Pancreas (tissue), 10 donors: ENCODE measurements around the gene PPARD. TPM values are rescaled to one million over a fixed set of nuclear protein-coding genes. Genes with fewer than 3 reads are reported as not detected.

Experiments
- ATAC-seq, 4 donors: fragments of 200-7000 bp; cut with Tn5 transposase; one replicate each; pipeline versions ENCODE4 v1.8.0 to v1.9.1; 2020; ENCODE audit warnings: mild to moderate bottlenecking in 4 of 4, moderate library complexity in 4 of 4
- DNase-seq, 6 donors: peaks; one replicate each; pipeline ENCODE4 v3.0.0-alpha.2; 2020
- FAIRE-seq: peaks from 2 replicates; lab custom pipeline; 2012; peaks lifted over from hg19 to GRCh38; lab: Jason Lieb, UNC
- H3K27ac ChIP-seq, 4 donors: fragments of 200-600 bp; sonication (generic); 1 replicate in 3 of 4; 2 replicates in 1 of 4; pipeline versions ENCODE4 v1.5.0 to v1.8.0; 2020
- H3K27me3 ChIP-seq, 4 donors: fragments of 200-600 bp; one replicate each; pipeline ENCODE4 v1.8.0; 2021
- H3K36me3 ChIP-seq, 3 donors: fragments of 200-600 bp; sonication (generic) in 1 of 3; one replicate each; pipeline versions ENCODE4 v1.5.0 to v1.8.0; 2020 to 2021
- H3K4me1 ChIP-seq, 3 donors: fragments of 200-600 bp; one replicate each; pipeline ENCODE4 v1.8.0; 2021
- H3K4me3 ChIP-seq, 4 donors: fragments of 200-600 bp; sonication (generic) in 2 of 4; one replicate each; pipeline versions ENCODE4 v1.5.0 to v1.8.0; 2020 to 2021
- H3K9me3 ChIP-seq, 4 donors: fragments of 200-600 bp; one replicate each; pipeline ENCODE4 v1.8.0; 2021
- WGBS, 2 donors: extraction: QIAGEN DNeasy Blood & Tissue Kit; methylation state at CpG; one replicate each; pipeline ENCODE4 v1.1.7; 2013; 5-methylcytosine and 5-hydroxymethylcytosine counted together
- intact Hi-C, 3 donors: fragments of 100-400 bp; cut with DNase I; formaldehyde crosslinking; loops; one replicate each; pipeline versions ENCODE4 v1.11.1 to v1.14.2; 2022
- microRNA-seq, 2 donors: library from miRNA; unstranded; fragments of <30 nt; microRNA quantifications; one replicate each; pipeline versions ENCODE4 to v1.1.0, GENCODE V29; 2019 to 2020
- polyA plus RNA-seq, 2 donors: library from polyadenylated mRNA; stranded (reverse); fragments of 200-250 nt; gene quantifications; one replicate each; pipeline ENCODE4 v1.2.3, GENCODE V29; 2013
- total RNA-seq, 6 donors: library from RNA; stranded (reverse); fragmentation: NEBNext Ultra II Directional in 4 of 6; extraction: Animal tissue kit (Norgen Biotek cat#: 25700) in 4 of 6; gene quantifications; one replicate each; pipeline versions ENCODE4 v1.2.1 to v1.2.4, GENCODE V29; 2021 to 2023
- TF ChIP-seq, protein P1 (sequence below), 4 donors: fragments of 200-600 bp; sonication (generic) in 3 of 4; IDR thresholded peaks; one replicate each; pipeline versions ENCODE4 v1.5.0 to v1.8.0; 2021; ENCODE audit warnings: antibody characterized with exemption in 4 of 4
- donor health status: healthy with polysubstance abuse.
- donor health status: DM: no; HTN: no; CAD: no; lungs with moderate emphysema.
- donor health status: DM: no; HTN: no; CAD: no.
- donor health status: control.
- donor health status: control.
- donor health status: Bipolar disorder and iron deficiency.
- donor health status: DM: yes; HTN: yes; CAD: no.
- donor health status: DM: no; HTN: no; CAD: no.
- donor health status: DM: no; HTN: no; CAD: no.
- donor health status: DM: yes; HTN: yes; CAD: no.

Gene PPARD
- total and polyA plus RNA-seq, 8 donors: 4.4 to 14.1 (median 8.2) TPM

GRCh38 chr6:35474942-35475570, 132.7 kb downstream of the PPARD start:
- Histone ChIP-seq H3K4me1 (peaks cover 0 to 12% (median 0%) of the 10 kb centered on the region in 3 donors), H3K36me3 (peaks cover 0 to 17% (median 0%) of the 10 kb centered on the region in 3 donors), H3K27me3 (no peaks in the 10 kb centered on the region), H3K4me3 (no peak overlapping the region), H3K27ac (no peak overlapping the region), H3K9me3 (no peaks in the 10 kb centered on the region)
- FAIRE-seq (no peak), ATAC-seq (no peak), DNase-seq (no peak)
- intact Hi-C loops: no loop called here
- TF ChIP-seq, protein P1, sequence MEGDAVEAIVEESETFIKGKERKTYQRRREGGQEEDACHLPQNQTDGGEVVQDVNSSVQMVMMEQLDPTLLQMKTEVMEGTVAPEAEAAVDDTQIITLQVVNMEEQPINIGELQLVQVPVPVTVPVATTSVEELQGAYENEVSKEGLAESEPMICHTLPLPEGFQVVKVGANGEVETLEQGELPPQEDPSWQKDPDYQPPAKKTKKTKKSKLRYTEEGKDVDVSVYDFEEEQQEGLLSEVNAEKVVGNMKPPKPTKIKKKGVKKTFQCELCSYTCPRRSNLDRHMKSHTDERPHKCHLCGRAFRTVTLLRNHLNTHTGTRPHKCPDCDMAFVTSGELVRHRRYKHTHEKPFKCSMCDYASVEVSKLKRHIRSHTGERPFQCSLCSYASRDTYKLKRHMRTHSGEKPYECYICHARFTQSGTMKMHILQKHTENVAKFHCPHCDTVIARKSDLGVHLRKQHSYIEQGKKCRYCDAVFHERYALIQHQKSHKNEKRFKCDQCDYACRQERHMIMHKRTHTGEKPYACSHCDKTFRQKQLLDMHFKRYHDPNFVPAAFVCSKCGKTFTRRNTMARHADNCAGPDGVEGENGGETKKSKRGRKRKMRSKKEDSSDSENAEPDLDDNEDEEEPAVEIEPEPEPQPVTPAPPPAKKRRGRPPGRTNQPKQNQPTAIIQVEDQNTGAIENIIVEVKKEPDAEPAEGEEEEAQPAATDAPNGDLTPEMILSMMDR (IDR thresholded peaks at IDR 0.05): no peak
- 90 to 94% methylated on average over 20 of the region's 20 CpGs for WGBS, 2 donors

GRCh38 chr6:35475573-35475972, 133.2 kb downstream of the PPARD start:
- Histone ChIP-seq H3K36me3 (peaks cover 0 to 11% (median 0%) of the 10 kb centered on the region in 3 donors), H3K27ac (no peak overlapping the region), H3K4me3 (no peak overlapping the region), H3K4me1 (peaks cover 0 to 7% (median 0%) of the 10 kb centered on the region in 3 donors), H3K27me3 (no peaks in the 10 kb centered on the region), H3K9me3 (no peaks in the 10 kb centered on the region)
- intact Hi-C loops: no loop called here
- DNase-seq (no peak), ATAC-seq (no peak), FAIRE-seq (no peak)
- 71 to 80% methylated on average over 4 of the region's 4 CpGs for WGBS, 2 donors
- TF ChIP-seq, protein P1 (IDR thresholded peaks at IDR 0.05): no peak

GRCh38 chr6:35476004-35476403, 133.6 kb downstream of the PPARD start:
- Histone ChIP-seq H3K4me3 (no peak overlapping the region), H3K27ac (no peak overlapping the region), H3K9me3 (no peaks in the 10 kb centered on the region), H3K4me1 (peaks cover 0 to 3% (median 0%) of the 10 kb centered on the region in 3 donors), H3K36me3 (peaks cover 0 to 7% (median 0%) of the 10 kb centered on the region in 3 donors), H3K27me3 (no peaks in the 10 kb centered on the region)
- DNase-seq (no peak), ATAC-seq (no peak), FAIRE-seq (no peak)
- intact Hi-C loops: no loop called here
- TF ChIP-seq, protein P1 (IDR thresholded peaks at IDR 0.05): no peak
- 86 to 90% methylated on average over 14 of the region's 14 CpGs for WGBS, 2 donors

- intact Hi-C loops: no loop called here
- WGBS, 2 donors: 82 to 85% methylated on average over 8 of the region's 8 CpGs
- H3K36me3 ChIP-seq: peaks cover 0 to 1% (median 0%) of the 10 kb centered on the region in 3 donors
- no peak overlapping the region for H3K27ac ChIP-seq
- no peaks in the 10 kb centered on the region for H3K9me3 ChIP-seq
- FAIRE-seq (no peak), ATAC-seq (no peak), DNase-seq (no peak)
- H3K4me1 ChIP-seq: no peaks in the 10 kb centered on the region
- no peak overlapping the region for H3K4me3 ChIP-seq
- H3K27me3 ChIP-seq: no peaks in the 10 kb centered on the region
- TF ChIP-seq, protein P1 (IDR thresholded peaks at IDR 0.05): no peak
These were observed 134.7 kb downstream of the PPARD start for GRCh38 chr6:35477028-35477427.

Small RNAs within 50 kb of the gene (microRNA-seq; reads per million reads assigned to microRNA genes)
- 0 to 0.29 reads per million in 2 donors for gene MIR7111

Other genes starting within 250 kb of the PPARD start
- gene TCP11, start 201.2 kb upstream of the PPARD start, total RNA-seq: under 1 TPM in 1 of 6 donors, not detected in 5; 0.34 TPM
- gene TCP11, start 201.2 kb upstream of the PPARD start, polyA plus RNA-seq: under 1 TPM in 1 of 2 donors, not detected in 1; 0.14 TPM
- gene SCUBE3, start 128.6 kb upstream of the PPARD start, total RNA-seq: under 1 TPM in 5 of 6 donors, not detected in 1; 0.03 to 0.12 (median 0.03) TPM
- under 1 TPM; 0.02 to 0.15 TPM for gene SCUBE3, start 128.6 kb upstream of the PPARD start, polyA plus RNA-seq
- gene ZNF76, start 82.8 kb upstream of the PPARD start, total RNA-seq: 10 to 100 TPM; 14.9 to 25.0 (median 16.3) TPM
- gene ZNF76, start 82.8 kb upstream of the PPARD start, polyA plus RNA-seq: 10 to 100 TPM; 48.2 to 51.1 TPM
- gene DEF6, start 44.7 kb upstream of the PPARD start, total RNA-seq: 10 to 100 TPM in 5 of 6 donors, 1 to 10 TPM in 1; 9.4 to 14.0 (median 12.8) TPM
- gene DEF6, start 44.7 kb upstream of the PPARD start, polyA plus RNA-seq: 10 to 100 TPM; 37.9 to 40.6 TPM
- 1 to 10 TPM; 2.0 to 4.0 (median 2.7) TPM for gene FANCE, start 109.8 kb downstream of the PPARD start, total RNA-seq
- gene FANCE, start 109.8 kb downstream of the PPARD start, polyA plus RNA-seq: 1 to 10 TPM; 1.7 to 2.1 TPM
- 1,000 to 10,000 TPM in 1 of 6 donors, 100 to 1,000 TPM in 5; 474 to 1,265 (median 898) TPM for gene RPL10A, start 125.8 kb downstream of the PPARD start, total RNA-seq
- gene RPL10A, start 125.8 kb downstream of the PPARD start, polyA plus RNA-seq: 1,000 to 10,000 TPM in 1 of 2 donors, 100 to 1,000 TPM in 1; 429 to 1,039 TPM
- 10 to 100 TPM in 1 of 6 donors, 1 to 10 TPM in 5; 3.0 to 10.0 (median 4.1) TPM for gene TEAD3, start 154.5 kb downstream of the PPARD start, total RNA-seq
- 1 to 10 TPM; 8.5 to 9.7 TPM for gene TEAD3, start 154.5 kb downstream of the PPARD start, polyA plus RNA-seq
- gene TULP1, start 170.3 kb downstream of the PPARD start, total RNA-seq: not detected
- under 1 TPM in 1 of 2 donors, not detected in 1; 0.28 TPM for gene TULP1, start 170.3 kb downstream of the PPARD start, polyA plus RNA-seq